ENCODE results near the gene PTPRM. TPM values are rescaled to one million over a fixed set of nuclear protein-coding genes. Genes with fewer than 3 reads are reported as not detected.
A peak's percentile ranks its signal among the peaks of the same experiment; 100 is the strongest.

PTPRM gene
- total RNA-seq, 1 donor from 2014 or later = 257 TPM

DNA sequence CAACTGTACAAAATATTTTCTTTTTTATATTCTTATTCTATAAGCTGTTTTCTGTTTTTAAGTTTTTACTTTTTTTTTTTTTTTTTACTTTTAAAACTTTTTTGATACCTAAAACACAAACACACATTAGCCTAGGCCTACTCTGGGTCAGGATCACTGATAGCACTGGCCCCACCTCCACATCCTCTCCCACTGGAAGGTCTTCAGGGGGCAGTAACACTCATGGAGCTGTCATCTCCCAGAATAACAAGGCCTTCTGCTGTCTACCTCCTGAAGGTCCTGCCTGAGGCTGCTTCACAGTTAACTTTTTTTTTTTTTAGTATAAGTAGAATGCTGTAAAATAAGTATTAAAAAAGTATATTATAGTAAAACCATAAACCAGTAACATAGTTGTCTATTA lies 415.1 kb downstream of the PTPRM start:
- TF ChIP-seq, protein P1, sequence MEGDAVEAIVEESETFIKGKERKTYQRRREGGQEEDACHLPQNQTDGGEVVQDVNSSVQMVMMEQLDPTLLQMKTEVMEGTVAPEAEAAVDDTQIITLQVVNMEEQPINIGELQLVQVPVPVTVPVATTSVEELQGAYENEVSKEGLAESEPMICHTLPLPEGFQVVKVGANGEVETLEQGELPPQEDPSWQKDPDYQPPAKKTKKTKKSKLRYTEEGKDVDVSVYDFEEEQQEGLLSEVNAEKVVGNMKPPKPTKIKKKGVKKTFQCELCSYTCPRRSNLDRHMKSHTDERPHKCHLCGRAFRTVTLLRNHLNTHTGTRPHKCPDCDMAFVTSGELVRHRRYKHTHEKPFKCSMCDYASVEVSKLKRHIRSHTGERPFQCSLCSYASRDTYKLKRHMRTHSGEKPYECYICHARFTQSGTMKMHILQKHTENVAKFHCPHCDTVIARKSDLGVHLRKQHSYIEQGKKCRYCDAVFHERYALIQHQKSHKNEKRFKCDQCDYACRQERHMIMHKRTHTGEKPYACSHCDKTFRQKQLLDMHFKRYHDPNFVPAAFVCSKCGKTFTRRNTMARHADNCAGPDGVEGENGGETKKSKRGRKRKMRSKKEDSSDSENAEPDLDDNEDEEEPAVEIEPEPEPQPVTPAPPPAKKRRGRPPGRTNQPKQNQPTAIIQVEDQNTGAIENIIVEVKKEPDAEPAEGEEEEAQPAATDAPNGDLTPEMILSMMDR (IDR thresholded peaks at IDR 0.05) = no peak

DNA sequence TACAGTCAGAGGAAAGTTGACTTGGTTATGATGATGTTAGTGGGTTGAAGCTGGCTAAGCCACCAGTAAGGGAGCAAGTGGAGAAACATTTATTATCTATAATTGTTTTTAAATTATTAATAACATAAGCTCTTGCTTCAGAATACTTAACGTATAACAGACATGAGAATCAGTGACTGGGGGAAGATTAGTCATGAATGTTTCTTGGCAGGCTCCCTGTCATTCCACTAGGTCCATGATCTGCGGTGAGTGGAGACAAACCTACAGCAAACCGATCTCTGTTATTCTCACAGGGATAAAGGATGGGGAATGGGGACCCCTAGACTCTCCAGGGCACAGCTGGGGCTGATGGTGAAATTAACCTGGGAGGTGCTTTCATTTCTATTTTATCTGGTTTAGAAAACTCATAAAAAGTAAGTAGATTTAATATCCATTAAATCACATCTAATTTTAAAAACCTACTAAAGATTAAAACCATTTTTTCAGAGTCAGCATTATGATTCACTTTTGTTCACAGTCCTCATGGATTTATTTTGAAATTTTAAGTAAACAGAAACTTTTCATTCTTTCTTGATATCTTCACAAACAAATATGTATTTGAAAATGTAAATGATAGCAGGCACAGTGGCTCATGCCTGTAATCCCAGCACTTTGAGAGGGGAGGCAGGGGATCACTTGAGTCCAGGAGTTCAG lies 420.3 kb downstream of the PTPRM start:
- DNase-seq (ENCODE audit: low spot score in 2 of 2) = no peak
- Histone ChIP-seq H3K36me3 (no peaks in the 10 kb centered on the region), H3K4me3 (no peak overlapping the region), H3K27ac (no peak overlapping the region), H3K9me3 (peaks cover 0 to 6% of the 10 kb centered on the region in 2 donors), H3K27me3 (no peaks in the 10 kb centered on the region), H3K4me1 (no peaks in the 10 kb centered on the region)
- intact Hi-C loops (cut with DNase I) = no loop called here
- TF ChIP-seq, protein P1 (IDR thresholded peaks at IDR 0.05) = no peak

More for the DNA sequence above, 415.1 kb downstream of the PTPRM start:
- no peaks in the 10 kb centered on the region for H3K27me3 ChIP-seq
- intact Hi-C loops (cut with DNase I) = no loop called here
- DNase-seq (ENCODE audit: low spot score in 2 of 2) = no peak
- H3K4me1 ChIP-seq = no peaks in the 10 kb centered on the region
- no peak overlapping the region for H3K4me3 ChIP-seq
- H3K27ac ChIP-seq = no peak overlapping the region
- no peaks in the 10 kb centered on the region for H3K9me3 ChIP-seq
- H3K36me3 ChIP-seq = no peaks in the 10 kb centered on the region

DNA sequence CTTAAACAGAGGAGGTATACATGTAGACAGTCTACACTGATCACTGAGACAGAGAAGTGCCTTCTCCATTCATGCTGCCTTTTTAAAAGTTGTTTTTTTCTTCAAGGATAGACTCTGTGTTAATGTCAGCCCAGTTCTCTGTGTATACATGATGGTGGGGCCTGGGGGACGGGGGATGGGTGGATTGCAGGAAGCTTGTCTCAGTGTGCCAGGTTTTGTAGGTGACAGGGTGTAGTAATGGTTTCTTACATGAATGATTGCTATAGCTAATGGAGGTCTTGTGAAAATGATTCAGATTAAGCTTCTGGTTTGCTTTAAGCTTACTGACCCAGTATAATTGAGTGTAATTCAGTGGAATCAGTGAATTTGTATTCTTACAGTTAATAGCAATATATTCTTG lies 423.6 kb downstream of the PTPRM start:
- H3K4me3 ChIP-seq = no peak overlapping the region
- no peaks in the 10 kb centered on the region for H3K27me3 ChIP-seq
- H3K4me1 ChIP-seq = no peaks in the 10 kb centered on the region
- intact Hi-C loops (cut with DNase I) = no loop called here
- H3K36me3 ChIP-seq = no peaks in the 10 kb centered on the region
- TF ChIP-seq, protein P1 (IDR thresholded peaks at IDR 0.05) = no peak
- no peak overlapping the region for H3K27ac ChIP-seq
- DNase-seq (ENCODE audit: low spot score in 2 of 2) = no peak
- peaks cover 3 to 19% of the 10 kb centered on the region in 2 donors for H3K9me3 ChIP-seq

DNA sequence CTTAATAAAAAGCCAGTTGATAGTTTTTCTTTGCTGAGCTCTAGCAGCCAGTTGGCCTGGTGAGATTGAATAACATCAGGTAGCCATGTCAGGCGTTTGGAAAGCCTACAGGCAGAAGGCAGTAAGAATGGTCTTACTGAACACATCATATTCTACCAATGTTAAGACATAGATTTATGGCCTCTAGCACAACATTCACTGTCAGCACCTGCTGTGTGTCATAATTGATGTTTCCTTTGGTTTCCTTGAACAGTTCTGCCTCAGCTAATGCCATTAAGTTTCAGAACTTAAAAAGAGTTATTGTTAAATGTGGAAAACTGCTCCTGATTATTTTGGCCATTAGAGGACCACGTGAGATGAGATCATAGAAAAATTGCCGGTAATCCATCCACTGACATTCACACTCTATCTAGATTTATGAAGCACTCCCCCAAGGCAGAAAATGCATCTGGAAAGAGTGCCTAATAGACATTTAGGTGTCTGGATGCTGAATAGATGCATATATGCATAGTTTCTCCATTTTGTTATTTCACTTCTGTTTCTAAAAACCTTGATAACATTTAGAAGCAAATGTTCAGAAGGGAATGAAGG lies 434.7 kb downstream of the PTPRM start:
- Histone ChIP-seq H3K36me3 (no peaks in the 10 kb centered on the region), H3K27me3 (no peaks in the 10 kb centered on the region), H3K4me1 (peaks cover 0 to 3% of the 10 kb centered on the region in 2 donors), H3K9me3 (no peaks in the 10 kb centered on the region), H3K27ac (peak overlapping the region in 1 of 2 donors; percentile 8), H3K4me3 (no peak overlapping the region)
- intact Hi-C loops (cut with DNase I) = no loop called here
- DNase-seq (ENCODE audit: low spot score in 2 of 2) = no peak
- TF ChIP-seq, protein P1 (IDR thresholded peaks at IDR 0.05) = no peak

DNA sequence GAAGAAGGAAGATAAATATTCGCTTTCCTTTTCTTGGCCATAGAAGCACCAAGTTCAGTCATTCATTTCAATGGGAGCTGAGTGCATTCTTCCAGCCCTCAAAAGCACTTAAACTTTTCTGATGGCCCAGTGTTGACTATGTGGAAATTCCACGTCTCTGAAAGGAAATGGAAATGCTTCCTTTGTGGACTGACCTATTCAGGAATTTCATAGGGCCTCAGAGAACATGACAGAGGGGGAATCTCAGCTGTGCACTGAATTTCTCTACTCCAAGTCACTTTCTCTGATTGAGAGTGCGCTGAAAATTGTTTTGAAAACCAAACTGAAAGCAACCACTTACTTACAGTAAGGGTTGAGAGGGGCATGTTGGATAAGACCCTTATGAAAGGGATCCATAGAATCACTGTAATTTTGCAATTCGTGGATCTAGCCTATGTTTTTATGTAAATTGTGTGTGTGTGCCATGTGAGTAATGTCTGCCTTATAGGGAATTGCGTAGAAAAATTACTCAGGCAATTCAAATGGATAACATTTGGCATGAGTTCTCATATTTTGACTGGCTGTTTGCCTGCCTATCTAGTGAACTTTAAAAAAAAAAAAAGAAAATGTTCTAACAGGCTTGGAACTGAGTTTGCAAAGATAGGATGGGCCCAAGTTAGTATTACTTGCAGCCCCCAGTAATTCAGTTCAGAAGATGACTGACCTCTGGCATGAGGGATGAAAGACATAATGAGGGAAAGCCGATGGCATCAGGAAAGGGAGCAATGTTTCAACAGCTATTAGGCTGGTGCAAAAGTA lies 437.0 kb downstream of the PTPRM start:
- H3K4me3 ChIP-seq = peak overlapping the region in 1 of 2 donors; percentile 10
- H3K27me3 ChIP-seq = no peaks in the 10 kb centered on the region
- intact Hi-C loops (cut with DNase I) = no loop called here

More for the DNA sequence above, 437.0 kb downstream of the PTPRM start:
- no peak for DNase-seq (ENCODE audit: low spot score in 2 of 2)
- TF ChIP-seq, protein P1 (IDR thresholded peaks at IDR 0.05) = no peak
- Histone ChIP-seq H3K27ac (no peak overlapping the region), H3K9me3 (no peaks in the 10 kb centered on the region), H3K36me3 (no peaks in the 10 kb centered on the region), H3K4me1 (peaks cover 0 to 3% of the 10 kb centered on the region in 2 donors)

All from ascending aorta (tissue), 2 donors.